ENCODE results near the gene TNRC18. TPM values are rescaled to one million over a fixed set of nuclear protein-coding genes. Genes with fewer than 3 reads are reported as not detected.

The TNRC18 gene
- total RNA-seq, 3 donors from 2014 or later (not counting 1 experiment from before 2014, with no cell fraction given) = 111 to 127 (median 124) TPM

DNA sequence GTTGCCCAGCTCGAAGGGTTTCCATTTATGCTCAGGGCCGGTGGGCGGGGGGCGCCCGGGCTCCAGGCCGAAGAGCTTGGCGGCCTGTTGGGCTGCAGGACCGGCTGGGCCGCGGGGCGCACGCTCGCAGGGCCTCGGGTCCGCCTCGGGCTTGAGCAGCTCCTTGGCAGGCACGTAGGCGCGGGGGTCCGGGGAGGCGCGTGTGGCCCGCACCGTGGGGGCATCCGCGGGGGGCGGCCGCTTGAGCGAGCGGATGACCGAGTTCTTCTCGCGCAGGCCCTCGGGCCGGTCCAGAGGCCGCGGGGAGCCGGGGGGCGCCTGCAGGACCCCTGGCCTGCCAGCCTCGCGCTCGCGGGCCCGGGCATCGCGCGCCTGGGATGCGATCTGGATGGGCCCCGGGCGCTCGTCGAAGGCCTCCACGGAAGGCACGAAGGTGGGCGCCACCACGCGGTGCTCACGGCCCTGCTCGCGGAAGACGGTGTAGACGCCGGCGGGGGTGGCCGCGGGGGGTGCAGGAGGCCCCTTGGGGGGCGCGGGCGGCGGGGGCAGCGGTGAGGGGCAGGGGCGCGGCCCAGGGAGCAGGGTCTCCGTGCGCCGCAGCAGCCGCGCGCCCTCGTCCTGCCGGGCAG lies 35.2 kb downstream of the TNRC18 start:
- no peaks in the 10 kb centered on the region for H3K9me3 Mint-ChIP-seq
- H3K27me3 ChIP-seq (ENCODE audit: control insufficient read depth, insufficient read depth, low read length) = no peaks in the 10 kb centered on the region
- H3K4me1 ChIP-seq (ENCODE audit: control insufficient read depth, insufficient read depth, low read length) = peaks cover 36% of the 10 kb centered on the region
- H3K27ac ChIP-seq (ENCODE audit: low read length) = no peak overlapping the region
- H3K4me3 Mint-ChIP-seq = no peak overlapping the region
- peak in 1 of 3 donors; percentile 10 for ATAC-seq
- no peaks in the 10 kb centered on the region for H3K9me3 ChIP-seq (ENCODE audit: control insufficient read depth, insufficient read depth, low read length)
- no peak for DNase-seq
- H3K27me3 Mint-ChIP-seq (ENCODE audit: low read depth in 2 of 2) = no peaks in the 10 kb centered on the region
- H3K27ac Mint-ChIP-seq = no peak overlapping the region
- H3K4me3 ChIP-seq (ENCODE audit: low read length) = no peak overlapping the region
- TF ChIP-seq, protein P1, sequence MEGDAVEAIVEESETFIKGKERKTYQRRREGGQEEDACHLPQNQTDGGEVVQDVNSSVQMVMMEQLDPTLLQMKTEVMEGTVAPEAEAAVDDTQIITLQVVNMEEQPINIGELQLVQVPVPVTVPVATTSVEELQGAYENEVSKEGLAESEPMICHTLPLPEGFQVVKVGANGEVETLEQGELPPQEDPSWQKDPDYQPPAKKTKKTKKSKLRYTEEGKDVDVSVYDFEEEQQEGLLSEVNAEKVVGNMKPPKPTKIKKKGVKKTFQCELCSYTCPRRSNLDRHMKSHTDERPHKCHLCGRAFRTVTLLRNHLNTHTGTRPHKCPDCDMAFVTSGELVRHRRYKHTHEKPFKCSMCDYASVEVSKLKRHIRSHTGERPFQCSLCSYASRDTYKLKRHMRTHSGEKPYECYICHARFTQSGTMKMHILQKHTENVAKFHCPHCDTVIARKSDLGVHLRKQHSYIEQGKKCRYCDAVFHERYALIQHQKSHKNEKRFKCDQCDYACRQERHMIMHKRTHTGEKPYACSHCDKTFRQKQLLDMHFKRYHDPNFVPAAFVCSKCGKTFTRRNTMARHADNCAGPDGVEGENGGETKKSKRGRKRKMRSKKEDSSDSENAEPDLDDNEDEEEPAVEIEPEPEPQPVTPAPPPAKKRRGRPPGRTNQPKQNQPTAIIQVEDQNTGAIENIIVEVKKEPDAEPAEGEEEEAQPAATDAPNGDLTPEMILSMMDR (IDR thresholded peaks at IDR 0.05) = no peak
- peaks cover 51% of the 10 kb centered on the region for H3K36me3 ChIP-seq (ENCODE audit: control insufficient read depth, insufficient read depth, low read length)
- intact Hi-C loops (cut with micrococcal nuclease) = no loop called here
- peaks cover 22 to 27% of the 10 kb centered on the region in 2 donors for H3K4me1 Mint-ChIP-seq
- 97% methylated on average over 81 of the region's 81 CpGs for WGBS (ENCODE audit: insufficient coverage)
- H3K36me3 Mint-ChIP-seq = peaks cover 7% of the 10 kb centered on the region

DNA sequence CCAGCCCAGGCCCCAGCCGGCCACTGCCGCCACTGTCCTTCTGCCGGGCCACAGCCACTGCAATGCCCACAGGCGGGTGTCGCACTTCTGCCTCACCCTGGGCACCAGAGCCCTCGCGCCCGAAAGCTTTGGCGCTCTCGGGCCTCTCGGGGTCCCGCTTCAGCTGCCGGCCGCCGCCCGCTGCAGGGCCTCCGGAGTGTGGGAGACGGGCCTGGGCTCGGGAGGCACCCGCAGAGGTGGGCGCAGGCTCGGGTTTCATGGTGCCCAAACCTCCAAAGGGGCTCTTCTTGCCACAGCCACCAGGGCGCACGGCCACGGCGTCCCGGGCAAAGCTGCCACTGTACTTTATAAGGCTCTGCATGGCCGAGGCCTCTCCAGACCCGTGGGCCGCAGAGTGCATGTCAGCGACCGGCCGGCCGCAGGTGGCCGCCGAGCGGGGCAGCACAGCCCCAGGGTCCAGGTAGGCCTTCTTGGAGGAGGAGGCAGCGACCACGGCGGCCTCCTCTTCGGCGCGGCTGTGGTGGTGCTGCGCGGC lies 35.9 kb downstream of the TNRC18 start:
- Mint-ChIP-seq H3K27ac (peak overlapping the region in 1 of 2 donors; percentile 39), H3K9me3 (no peaks in the 10 kb centered on the region), H3K27me3 (ENCODE audit: low read depth in 2 of 2) (no peaks in the 10 kb centered on the region), H3K4me3 (no peak overlapping the region), H3K36me3 (peaks cover 7% of the 10 kb centered on the region), H3K4me1 (peaks cover 22 to 27% of the 10 kb centered on the region in 2 donors)
- ATAC-seq = no peak
- peaks cover 45% of the 10 kb centered on the region for H3K36me3 ChIP-seq (ENCODE audit: control insufficient read depth, insufficient read depth, low read length)
- TF ChIP-seq, protein P1 (IDR thresholded peaks at IDR 0.05) = no peak
- 96% methylated on average over 45 of the region's 45 CpGs for WGBS (ENCODE audit: insufficient coverage)
- intact Hi-C loops (cut with micrococcal nuclease) = no loop called here
- peaks cover 37% of the 10 kb centered on the region for H3K4me1 ChIP-seq (ENCODE audit: control insufficient read depth, insufficient read depth, low read length)
- no peak overlapping the region for H3K4me3 ChIP-seq (ENCODE audit: low read length)
- DNase-seq = no peak
- H3K9me3 ChIP-seq (ENCODE audit: control insufficient read depth, insufficient read depth, low read length) = no peaks in the 10 kb centered on the region
- no peaks in the 10 kb centered on the region for H3K27me3 ChIP-seq (ENCODE audit: control insufficient read depth, insufficient read depth, low read length)
- H3K27ac ChIP-seq (ENCODE audit: low read length) = no peak overlapping the region

DNA sequence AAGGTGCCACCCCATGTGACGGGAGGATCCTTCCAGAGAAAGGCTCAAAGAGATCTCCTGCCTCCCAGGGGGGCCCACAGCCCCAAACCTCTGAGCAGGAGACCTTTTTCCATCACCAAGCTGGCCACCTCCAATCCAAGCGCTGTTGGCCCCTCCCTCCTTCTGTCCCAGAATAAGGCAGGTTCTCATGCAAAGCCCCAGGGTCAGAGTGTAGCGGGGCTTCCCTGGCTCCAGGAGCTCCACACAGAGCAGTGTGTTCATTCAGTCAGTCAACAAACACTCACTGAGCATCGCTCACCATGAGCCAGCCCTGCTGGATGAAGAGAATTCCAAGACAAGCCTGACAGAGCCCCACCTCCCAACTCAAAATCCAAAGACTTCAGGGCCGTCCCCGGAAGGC lies 39.0 kb downstream of the TNRC18 start:
- peaks cover 21% of the 10 kb centered on the region for H3K36me3 ChIP-seq (ENCODE audit: control insufficient read depth, insufficient read depth, low read length)
- DNase-seq = no peak
- H3K9me3 ChIP-seq (ENCODE audit: control insufficient read depth, insufficient read depth, low read length) = no peaks in the 10 kb centered on the region
- H3K27me3 Mint-ChIP-seq (ENCODE audit: low read depth in 2 of 2) = no peaks in the 10 kb centered on the region
- no peak overlapping the region for H3K4me3 Mint-ChIP-seq
- peak overlapping the region in 1 of 2 donors; percentile 71 for H3K27ac Mint-ChIP-seq
- peaks cover 55% of the 10 kb centered on the region for H3K4me1 ChIP-seq (ENCODE audit: control insufficient read depth, insufficient read depth, low read length)
- no peak overlapping the region for H3K27ac ChIP-seq (ENCODE audit: low read length)
- peaks cover 7% of the 10 kb centered on the region for H3K36me3 Mint-ChIP-seq
- no peaks in the 10 kb centered on the region for H3K9me3 Mint-ChIP-seq
- H3K4me3 ChIP-seq (ENCODE audit: low read length) = no peak overlapping the region
- no peaks in the 10 kb centered on the region for H3K27me3 ChIP-seq (ENCODE audit: control insufficient read depth, insufficient read depth, low read length)
- TF ChIP-seq, protein P1 (IDR thresholded peaks at IDR 0.05) = no peak
- H3K4me1 Mint-ChIP-seq = peaks cover 28 to 50% of the 10 kb centered on the region in 2 donors
- 97% methylated on average over 6 of the region's 6 CpGs for WGBS (ENCODE audit: insufficient coverage)
- no peak for ATAC-seq
- intact Hi-C loops (cut with micrococcal nuclease) = no loop called here

All from natural killer cell (primary cell).